ENCODE data around the gene PCBP3. TPM values are rescaled to one million over a fixed set of nuclear protein-coding genes. Genes with fewer than 3 reads are reported as not detected.

The PCBP3 gene
- total and polyA plus RNA-seq, 2 donors (not counting 3 experiments of a cell fraction or from before 2014, with no cell fraction given) = 0.06 to 1.1 TPM

GRCh38 chr21:45888386-45889009 lies 245.0 kb downstream of the PCBP3 start:
- intact Hi-C loops (cut with micrococcal nuclease) = no loop called here

GRCh38 chr21:45889256-45889655 lies 245.7 kb downstream of the PCBP3 start:
- POLR2A ChIA-PET = no interaction called here
- Histone ChIP-seq H3K27me3 (ENCODE audit: control insufficient read depth in 2 of 2, insufficient read depth in 2 of 2, low read length in 2 of 2) (peaks cover 2 to 5% of the 10 kb centered on the region in 2 experiments), H3K4me3 (replicated peaks in 1 of 3; ENCODE audit: insufficient read depth in 1 of 3, low read depth in 1 of 3, low read length in 3 of 3) (no peak overlapping the region), H3K4me2 (ENCODE audit: insufficient read depth, low read length) (no peak overlapping the region), H3K27ac (ENCODE audit: insufficient read depth, low read depth, low read length) (no peak overlapping the region), H3K9me1 (replicated peaks; ENCODE audit: control insufficient read depth, extremely low read depth, insufficient read depth, low read length) (no peaks in the 10 kb centered on the region), H4K20me1 (replicated peaks; ENCODE audit: control insufficient read depth, extremely low read depth, insufficient read depth, low read length) (no peaks in the 10 kb centered on the region), H3K9ac (replicated peaks; ENCODE audit: extremely low read depth, insufficient read depth, low read length) (no peak overlapping the region), H3K36me3 (ENCODE audit: control insufficient read depth in 2 of 2, extremely low read depth in 1 of 2, insufficient read depth in 2 of 2, low read length in 2 of 2) (no peaks in the 10 kb centered on the region), H3K79me2 (ENCODE audit: control insufficient read depth, insufficient read depth, low read length) (no peaks in the 10 kb centered on the region), H2AFZ (ENCODE audit: low read depth, low read length) (no peak overlapping the region), H3K9me3 (replicated peaks; ENCODE audit: control insufficient read depth, insufficient read depth, low read length) (no peaks in the 10 kb centered on the region), H3K4me1 (ENCODE audit: control insufficient read depth, extremely low read depth, insufficient read depth, low read length) (no peaks in the 10 kb centered on the region)
- dilution Hi-C loops (cut with MboI; ENCODE audit: extremely low pct_ligation_motif_present, low sequenced_read_pairs) (no loop called here), intact Hi-C loops (cut with micrococcal nuclease) (no loop called here)
- FAIRE-seq (no peak), DNase-seq (ENCODE audit: low read depth, low spot score) (no peak)
- CTCF ChIA-PET = interaction anchor here (0.8 to 3.1 kb wide), 2 partner anchors 9 to 11 kb away, joined by 3 to 20 read pairs; no protein-coding TSS in a partner anchor
- TF ChIP-seq POLR2AphosphoS5 (IDR thresholded peaks at IDR 0.05; ENCODE audit: insufficient read depth, low read depth, low read length) (no peak), POLR2A (IDR thresholded peaks at IDR 0.05; ENCODE audit: low read depth, low read length) (no peak), CTCF (IDR thresholded peaks at IDR 0.05; ENCODE audit: extremely low read depth in 1 of 2, insufficient read depth in 1 of 2, low read depth in 1 of 2, low read length in 2 of 2) (no peak), EZH2 (IDR thresholded peaks at IDR 0.05; ENCODE audit: borderline replicate concordance, low read depth, low read length, severe bottlenecking) (no peak), MAX (IDR thresholded peaks at IDR 0.05; ENCODE audit: insufficient read depth, insufficient read length) (no peak), FOS (IDR thresholded peaks at IDR 0.05; ENCODE audit: borderline replicate concordance, insufficient read depth, low read length) (no peak), GATA2 (IDR thresholded peaks at IDR 0.05; ENCODE audit: insufficient read depth, insufficient read length, low read depth, low read length) (no peak), JUN (IDR thresholded peaks at IDR 0.05; ENCODE audit: borderline replicate concordance, insufficient read depth, insufficient read length, low read depth) (no peak), MYC (IDR thresholded peaks at IDR 0.05; ENCODE audit: low read depth, low read length) (no peak)
- no TSS peak for BruUV-seq (replicated peaks)

More at GRCh38 chr21:45888386-45889009, 245.0 kb downstream of the PCBP3 start:
- FAIRE-seq = no peak
- H3K9ac ChIP-seq (replicated peaks; ENCODE audit: extremely low read depth, insufficient read depth, low read length) = no peak overlapping the region
- H3K9me3 ChIP-seq (replicated peaks; ENCODE audit: control insufficient read depth, insufficient read depth, low read length) = no peaks in the 10 kb centered on the region
- H3K4me1 ChIP-seq (ENCODE audit: control insufficient read depth, extremely low read depth, insufficient read depth, low read length) = no peaks in the 10 kb centered on the region
- TF ChIP-seq MAX (IDR thresholded peaks at IDR 0.05; ENCODE audit: insufficient read depth, insufficient read length) (no peak), FOS (IDR thresholded peaks at IDR 0.05; ENCODE audit: borderline replicate concordance, insufficient read depth, low read length) (no peak)
- DNase-seq (ENCODE audit: low read depth, low spot score) = no peak
- H3K9me1 ChIP-seq (replicated peaks; ENCODE audit: control insufficient read depth, extremely low read depth, insufficient read depth, low read length) = no peaks in the 10 kb centered on the region
- H3K4me3 ChIP-seq (replicated peaks in 1 of 3; ENCODE audit: insufficient read depth in 1 of 3, low read depth in 1 of 3, low read length in 3 of 3) = no peak overlapping the region
- no peak overlapping the region for H2AFZ ChIP-seq (ENCODE audit: low read depth, low read length)
- dilution Hi-C loops (cut with MboI; ENCODE audit: extremely low pct_ligation_motif_present, low sequenced_read_pairs) = no loop called here
- no peak overlapping the region for H3K27ac ChIP-seq (ENCODE audit: insufficient read depth, low read depth, low read length)
- no peak overlapping the region for H3K4me2 ChIP-seq (ENCODE audit: insufficient read depth, low read length)
- POLR2A ChIA-PET = no interaction called here
- CTCF ChIA-PET = interaction anchor here (0.8 to 3.1 kb wide), 2 partner anchors 8 to 10 kb away, joined by 3 to 20 read pairs; no protein-coding TSS in a partner anchor
- no TSS peak for BruUV-seq (replicated peaks)
- H3K27me3 ChIP-seq (ENCODE audit: control insufficient read depth in 2 of 2, insufficient read depth in 2 of 2, low read length in 2 of 2) = peaks cover 2 to 5% of the 10 kb centered on the region in 2 experiments
- no peaks in the 10 kb centered on the region for H4K20me1 ChIP-seq (replicated peaks; ENCODE audit: control insufficient read depth, extremely low read depth, insufficient read depth, low read length)
- H3K79me2 ChIP-seq (ENCODE audit: control insufficient read depth, insufficient read depth, low read length) = no peaks in the 10 kb centered on the region
- H3K36me3 ChIP-seq (ENCODE audit: control insufficient read depth in 2 of 2, extremely low read depth in 1 of 2, insufficient read depth in 2 of 2, low read length in 2 of 2) = no peaks in the 10 kb centered on the region

All from endothelial cell of umbilical vein (primary cell).